Purkinje cell (primary cell): ENCODE data around the gene IRAK3. TPM values are rescaled to one million over a fixed set of nuclear protein-coding genes. Genes with fewer than 3 reads are reported as not detected.

Experiments
- polyA plus RNA-seq: library from polyadenylated mRNA; unstranded; fragments of >200 nt; fragmentation: Nextera tagmentation; gene quantifications from 2 replicates; pipeline ENCODE4 v1.2.1, GENCODE V29; 2014

Gene IRAK3
- polyA plus RNA-seq, result 2.1 and 2.6 TPM in 2 replicates

GRCh38 chr12:66188584-66189485 is at the start of gene IRAK3:
Gene IRAK3, plus strand, starts transcription at chr12:66189214. Its CDS starts 86 bp downstream, at chr12:66189300.

GRCh38 chr12:66169221-66170170 is 19.5 kb upstream of the IRAK3 start, which contains the start of gene TMBIM4:
Gene TMBIM4, minus strand, starts transcription at chr12:66169996. Its CDS starts 45 bp downstream, at chr12:66169951.

GRCh38 chr12:66301944-66302826 is 113.2 kb downstream of the IRAK3 start, which contains the start of gene HELB:
Gene HELB, plus strand, starts transcription at chr12:66302493. Its CDS starts 111 bp downstream, at chr12:66302604.

Other genes starting within 250 kb of the IRAK3 start
- gene LLPH, start 58.5 kb upstream of the IRAK3 start, polyA plus RNA-seq, result 34.5 and 50.2 TPM in 2 replicates
- gene TMBIM4, start 19.2 kb upstream of the IRAK3 start, polyA plus RNA-seq, result 301 and 380 TPM in 2 replicates
- gene HELB, start 113.3 kb downstream of the IRAK3 start, polyA plus RNA-seq, result 0.42 TPM in 1 of 2 replicates, not detected in the other